ENCODE results near the gene GTF3A.
A peak's percentile ranks its signal among the peaks of the same experiment; 100 is the strongest.

Gene GTF3A

DNA sequence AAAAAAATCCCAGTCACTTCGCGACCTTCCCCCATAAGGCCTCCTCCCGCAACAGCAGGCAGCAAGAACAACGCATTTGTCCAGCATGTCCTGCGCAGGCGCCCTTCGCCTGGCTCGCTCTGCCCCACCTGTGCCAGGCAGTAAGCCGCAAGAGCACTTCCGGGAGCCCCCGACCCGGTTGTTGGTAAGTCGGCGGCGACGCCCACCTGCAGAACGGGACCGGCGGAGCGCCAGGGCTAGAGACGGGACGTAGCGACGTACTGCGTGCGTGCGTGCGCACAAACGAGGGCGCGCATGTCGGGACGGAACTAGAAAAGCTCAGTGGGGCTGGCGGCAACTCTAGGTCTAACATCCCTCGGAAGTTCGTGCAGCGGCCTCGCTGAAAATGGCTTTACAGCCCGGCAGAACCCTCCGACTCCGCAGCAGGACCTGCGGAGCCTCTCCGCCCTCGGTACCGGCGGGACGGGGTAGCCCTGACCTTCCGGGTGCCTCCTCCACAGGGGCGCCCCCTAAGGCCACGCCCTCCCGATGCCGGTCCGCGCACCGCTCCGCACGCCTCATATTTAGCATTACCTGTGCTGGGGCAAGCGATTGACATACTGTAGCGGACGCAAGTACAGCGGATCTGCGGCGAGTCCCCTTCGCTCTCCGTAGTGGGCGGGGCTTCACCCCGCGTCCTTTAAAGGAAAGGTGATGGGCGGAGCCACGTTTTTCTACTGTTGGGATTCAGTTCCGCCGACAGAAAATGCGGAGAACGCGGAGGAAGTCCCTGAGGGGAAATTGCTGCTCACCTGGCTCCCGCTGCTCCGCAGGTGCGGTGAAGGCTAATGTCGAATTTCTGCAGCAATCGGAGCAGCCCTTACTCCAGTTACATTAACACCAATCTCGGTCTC is 25.8 kb downstream of the GTF3A start, which contains the start of gene MTIF3:
Gene MTIF3 (minus strand): TSS at position 629 of the 893 bp plus-strand sequence. CDS start 10,116 bp downstream, outside the sequence.
- DNase-seq = peak; percentile 96

- DNase-seq = peak; percentile 5
Measured at GRCh38 chr13:27450921-27451471, 26.6 kb downstream of the GTF3A start.

DNA sequence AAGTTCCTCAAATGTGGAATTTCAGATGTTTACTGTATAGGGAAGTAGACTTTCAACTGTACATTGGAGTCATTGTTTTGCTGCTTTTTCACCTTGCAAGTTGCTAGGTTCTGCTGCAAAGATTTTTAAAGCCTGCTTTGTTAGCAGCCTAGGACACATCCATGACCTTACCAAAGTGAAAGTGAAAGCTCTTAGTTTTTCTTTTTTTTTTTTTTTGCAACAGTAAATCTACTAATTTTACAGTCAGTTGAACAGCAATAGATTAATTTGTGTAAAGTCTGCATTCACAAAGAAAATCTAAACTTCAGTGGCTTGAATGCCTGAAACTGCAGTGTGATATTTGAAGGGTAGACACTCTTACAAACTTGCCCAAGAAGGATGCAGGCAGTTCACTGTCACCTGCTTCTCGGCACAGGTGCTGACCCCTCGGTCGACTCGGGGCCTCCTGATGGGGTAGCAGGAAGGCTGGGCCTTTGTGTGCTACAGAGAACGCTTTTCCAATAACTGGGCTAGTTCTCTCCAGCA is 31.0 kb downstream of the GTF3A start:
- peak; percentile 34 for DNase-seq

GRCh38 chr13:27461940-27462584 is 37.6 kb downstream of the GTF3A start:
- no peak for DNase-seq

GRCh38 chr13:27463500-27463899 is 39.1 kb downstream of the GTF3A start:
- DNase-seq = peak; percentile 8

GRCh38 chr13:27465611-27466010 is 41.2 kb downstream of the GTF3A start:
- peak; percentile 68 for DNase-seq

GRCh38 chr13:27466513-27466912 is 42.1 kb downstream of the GTF3A start:
- DNase-seq = no peak

DNA sequence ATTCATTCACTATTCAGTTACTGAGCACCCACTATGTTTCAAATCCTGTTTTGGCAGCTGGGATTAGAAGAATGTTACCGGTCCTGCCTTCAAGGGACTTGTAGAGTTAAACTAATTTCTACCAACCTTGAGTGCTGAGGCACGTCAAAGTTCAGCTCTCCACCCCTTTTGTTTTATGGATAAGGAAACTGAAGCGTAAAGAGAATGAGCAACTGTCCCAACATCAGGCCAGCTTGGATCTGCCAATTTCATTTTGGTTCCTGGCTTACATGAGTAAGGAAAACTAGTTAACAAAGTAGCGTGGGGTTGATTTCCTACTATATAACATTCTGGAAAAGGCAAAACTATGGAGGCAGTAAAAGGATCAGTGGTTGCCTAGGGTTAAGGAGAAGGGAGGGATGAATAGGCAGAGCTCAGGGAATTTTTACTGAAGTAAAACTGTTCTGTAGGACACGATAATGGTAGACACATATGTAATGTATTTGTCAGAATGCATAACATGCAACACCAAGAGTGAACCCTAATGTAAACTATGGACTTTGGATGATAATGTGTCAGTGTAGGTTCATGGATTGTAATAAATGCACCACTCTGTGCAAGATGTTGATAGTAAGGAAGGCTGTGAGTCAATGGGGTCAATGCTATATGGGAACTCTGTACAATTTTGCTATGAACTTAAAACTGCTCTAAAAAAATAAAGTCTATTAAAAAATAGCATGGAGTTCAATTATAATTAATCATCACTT is 45.8 kb downstream of the GTF3A start:
- DNase-seq = no peak

GRCh38 chr13:27472441-27472840 is 48.0 kb downstream of the GTF3A start:
- DNase-seq = no peak

GRCh38 chr13:27472941-27473340 is 48.5 kb downstream of the GTF3A start:
- DNase-seq = no peak

- no peak for DNase-seq
Measured at GRCh38 chr13:27474751-27475268, 50.4 kb downstream of the GTF3A start.

GRCh38 chr13:27476943-27477703 is 52.7 kb downstream of the GTF3A start:
- DNase-seq = no peak

DNA sequence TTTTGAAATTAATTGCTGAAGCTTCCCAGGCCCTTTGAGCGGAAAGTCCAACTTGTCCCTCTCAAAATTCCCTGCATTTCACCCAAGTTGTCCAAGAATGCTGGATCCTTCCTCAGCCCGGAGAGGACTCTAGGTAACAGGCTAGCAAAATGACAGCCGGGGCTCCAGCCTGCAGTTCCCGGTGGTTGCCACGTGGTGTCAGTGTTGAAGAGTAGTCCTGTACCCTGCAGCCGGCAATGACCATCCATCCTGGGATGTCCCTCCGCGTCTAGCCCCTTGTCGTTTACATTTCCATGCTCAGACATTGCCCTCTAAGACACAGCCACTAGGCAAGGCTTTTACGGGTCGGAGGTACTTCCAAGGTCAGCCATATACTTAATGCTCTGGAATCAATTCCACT is 57.3 kb downstream of the GTF3A start:
- DNase-seq = peak; percentile 37

DNA sequence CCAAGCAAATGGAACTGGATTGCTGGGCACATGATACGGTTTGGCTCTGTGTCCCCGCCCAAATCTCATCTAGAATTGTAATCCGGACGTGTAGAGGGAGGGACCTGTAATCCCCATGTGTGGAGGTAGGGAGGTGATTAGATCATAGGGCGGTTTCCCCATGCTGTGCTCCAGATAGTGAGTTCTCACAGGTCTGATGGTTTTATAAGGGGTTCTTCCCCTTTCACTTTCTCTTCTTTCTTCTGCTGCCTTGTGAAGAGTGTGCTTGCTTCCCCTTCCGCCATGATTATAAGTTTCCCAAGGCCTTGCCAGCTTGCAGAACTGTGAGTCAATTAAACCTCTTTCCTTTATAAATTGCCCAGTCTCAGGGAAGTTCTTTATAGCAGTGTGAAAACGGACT is 58.6 kb downstream of the GTF3A start:
- DNase-seq = peak; percentile 30

GRCh38 chr13:27483421-27483820 is 59.0 kb downstream of the GTF3A start:
- no peak for DNase-seq

Data from RPMI8226 (cell line).